K562 (cell line): Measurements from ENCODE around the gene ENG. TPM values are rescaled to one million over a fixed set of nuclear protein-coding genes. Genes with fewer than 3 reads are reported as not detected.

Experiments
- ATAC-seq: fragments of 200-7000 bp; cut with Tn5 transposase; 3 replicates; pipeline ENCODE4 v1.9.1; 2020; ENCODE audit warnings: moderate library complexity
- BruUV-seq: library from RNA; stranded (reverse); fragments of 400-500 nt; replicated peaks from 2 replicates; lab custom pipeline; 2021; lab: Mats Ljungman, UMichigan
- CTCF ChIA-PET: fragments of 300-600 bp; formaldehyde crosslinking; extraction: SDS; loops from one replicate; lab custom pipeline; 2021; ENCODE audit warnings: low intra/inter-chr PET ratio; lab: Yijun Ruan, JAX
- POLR2A ChIA-PET: fragments of 300-600, 350-650 bp; sonication (Branson Sonifier 250); formaldehyde crosslinking; extraction: SDS; loops from one replicate; lab custom pipeline; 2021; ENCODE audit warnings: antibody characterized with exemption, inconsistent platforms; lab: Yijun Ruan, JAX
- DNase-seq, 4 experiments: peaks; one replicate each; pipeline versions ENCODE4 v3.0.0 to v3.0.0-alpha.2; 2011 to 2018; ENCODE audit warnings: low spot score in 3 of 4, mixed read lengths in 3 of 4; ENCODE audit errors: extremely low read depth in 1 of 4
- FAIRE-seq: peaks from 2 replicates; lab custom pipeline; 2011; peaks lifted over from hg19 to GRCh38; lab: Jason Lieb, UNC
- H2AFZ ChIP-seq: 2 replicates; pipeline ENCODE4 v1.6.0; 2011; ENCODE audit warnings: low read depth, low read length, control low read depth, inconsistent platforms
- H3K27ac ChIP-seq: fragments of 200-600 bp; 3 replicates; pipeline ENCODE4 v1.8.0; 2011; ENCODE audit warnings: low read depth, mild to moderate bottlenecking, control low read depth, inconsistent platforms, low read length, moderate library complexity, mixed read lengths; ENCODE audit errors: extremely low read depth
- H3K27me3 ChIP-seq, 2 experiments: fragments of 300-600 bp in 1 of 2; 2 replicates in 1 of 2; 3 replicates in 1 of 2; pipeline versions ENCODE4 v1.6.0 to v1.8.0; 2011; ENCODE audit warnings: inconsistent platforms in 2 of 2, low read length in 2 of 2, mild to moderate bottlenecking in 1 of 2, mixed read lengths in 1 of 2, moderate library complexity in 1 of 2; ENCODE audit not compliant: control insufficient read depth in 2 of 2, insufficient read depth in 2 of 2
- H3K36me3 ChIP-seq: fragments of 300-600 bp; 3 replicates; pipeline ENCODE4 v1.8.0; 2011; ENCODE audit warnings: mild to moderate bottlenecking, low read length, inconsistent platforms; ENCODE audit not compliant: control insufficient read depth, insufficient read depth
- H3K4me1 ChIP-seq, 2 experiments: fragments of 200-600 bp in 1 of 2; replicated peaks in 1 of 2; 2 replicates in 1 of 2; 3 replicates in 1 of 2; pipeline versions ENCODE4 v1.5.1 to v1.8.0; 2011; ENCODE audit warnings: inconsistent platforms in 2 of 2, low read length in 2 of 2, mild to moderate bottlenecking in 1 of 2, mixed read lengths in 1 of 2, moderate library complexity in 1 of 2; ENCODE audit not compliant: control insufficient read depth in 2 of 2, insufficient read depth in 2 of 2
- H3K4me2 ChIP-seq: 2 replicates; pipeline ENCODE4 v1.6.1; 2011; ENCODE audit warnings: low read length, control low read depth, inconsistent platforms, mixed read lengths; ENCODE audit not compliant: insufficient read depth
- H3K4me3 ChIP-seq: fragments of 200-600 bp; sonication (generic), shearing (Covaris generic); 2 replicates; pipeline ENCODE4 v1.5.1; 2016; ENCODE audit warnings: control low read depth, inconsistent platforms
- H3K79me2 ChIP-seq: fragments of 200-600 bp; 3 replicates; pipeline ENCODE4 v1.8.0; 2011; ENCODE audit warnings: low read length, inconsistent platforms; ENCODE audit not compliant: control insufficient read depth, insufficient read depth
- H3K9ac ChIP-seq, 2 experiments: 2 replicates each; pipeline versions ENCODE4 v1.6.0 to v1.6.1; 2011; ENCODE audit warnings: low read depth in 2 of 2, low read length in 2 of 2, control low read depth in 1 of 2, inconsistent platforms in 1 of 2, mild to moderate bottlenecking in 1 of 2, mixed read lengths in 1 of 2; ENCODE audit not compliant: insufficient read depth in 1 of 2
- H3K9me1 ChIP-seq: one replicate; pipeline ENCODE4 v1.6.0; 2011; ENCODE audit warnings: inconsistent platforms, mild to moderate bottlenecking, low read length, moderate library complexity; ENCODE audit not compliant: control insufficient read depth, insufficient read depth
- H3K9me3 ChIP-seq: replicated peaks from 2 replicates; pipeline ENCODE4 v1.5.1; 2011; ENCODE audit warnings: low read depth, low read length, inconsistent platforms; ENCODE audit not compliant: control insufficient read depth, insufficient read depth
- H4K20me1 ChIP-seq: replicated peaks from 2 replicates; pipeline ENCODE4 v1.6.1; 2011; ENCODE audit warnings: low read length, inconsistent platforms, mixed read lengths; ENCODE audit not compliant: control insufficient read depth, insufficient read depth
- TFE3 ChIP-seq: fragments of 450-650 bp; formaldehyde crosslinking; IDR thresholded peaks from 2 replicates; pipeline ENCODE4 v1.4.0; 2020; ENCODE audit warnings: mild to moderate bottlenecking, mixed read lengths
- WGBS: fragments of 100-300 bp; shearing (Covaris generic); methylation state at CpG from one replicate; pipeline ENCODE4 v1.1.6; 2016; ENCODE audit warnings: low coverage, mixed read lengths; ENCODE audit not compliant: insufficient coverage; ENCODE audit errors: missing lambda C conversion rate; 5-methylcytosine and 5-hydroxymethylcytosine counted together
- in situ Hi-C: fragments of 300-500 bp; cut with MboI; formaldehyde crosslinking; loops from 4 replicates; pipeline ENCODE4 v1.15.0; 2018; ENCODE audit warnings: inconsistent platforms, mixed read lengths
- intact Hi-C: fragments of 100-400 bp; cut with micrococcal nuclease; formaldehyde crosslinking; loops from 2 replicates; pipeline ENCODE4 v1.14.2; 2022
- polyA plus RNA-seq, 8 experiments: library from polyadenylated mRNA; depleted of rRNA in 4 of 8; stranded (reverse) in 5 of 8; unstranded in 3 of 8; fragments of >200 nt; fragmentation: Nextera tagmentation in 2 of 8; fragmentation: Illumina TruSeq in 1 of 8; extraction: Ambion mirVana in 2 of 8; extraction: Trizol in 1 of 8; gene quantifications; 2 replicates each; pipeline versions ENCODE4 v1.2.1 to v1.2.3, GENCODE V29; 2011 to 2014; ENCODE audit warnings: inconsistent platforms in 1 of 8, missing spikeins in 1 of 8
- total RNA-seq, 7 experiments: library from RNA; depleted of rRNA in 6 of 7; stranded (reverse); fragments of >200 nt in 6 of 7; fragmentation: Illumina TruSeq in 2 of 7; extraction: Trizol in 2 of 7; gene quantifications; 2 replicates each; pipeline versions ENCODE4 v1.2.1 to v1.2.3, GENCODE V29; 2011 to 2021; ENCODE audit warnings: low replicate concordance in 1 of 7
- TF ChIP-seq, protein P1 (sequence below): fragments of 150-350 bp; IDR thresholded peaks from 2 replicates; pipeline ENCODE4 v1.6.1; 2014; ENCODE audit warnings: low read depth, mild to moderate bottlenecking, low read length, borderline replicate concordance
- TF ChIP-seq, protein P2 (sequence below): fragments of 250-450 bp; sonication (Bioruptor Pico); IDR thresholded peaks from 2 replicates; pipeline ENCODE4 v1.4.0; 2020; ENCODE audit warnings: mild to moderate bottlenecking

ENG gene
- total and polyA plus RNA-seq, 9 of the 15 experiments (the other 6 are each of a cell fraction or from before 2014, with no cell fraction given) = 0.04 to 0.40 (median 0.14) TPM; not detected in 1

GRCh38 chr9:127767410-127767809 is 87.0 kb downstream of the ENG start:
- Histone ChIP-seq H2AFZ (0 out of 2 replicates have a peak overlapping the region, but pooled peaks have one; percentile 28), H4K20me1 (no peaks in the 10 kb centered on the region), H3K36me3 (no peaks in the 10 kb centered on the region), H3K27ac (no peak overlapping the region), H3K79me2 (no peaks in the 10 kb centered on the region), H3K4me2 (no peak overlapping the region), H3K4me1 (peaks cover 23 to 36% of the 10 kb centered on the region in 2 experiments), H3K4me3 (no peak overlapping the region), H3K27me3 (no peaks in the 10 kb centered on the region), H3K9ac (0 out of 4 replicates have a peak overlapping the region, but pooled peaks of 1 of the 2 experiments have one; percentile 14), H3K9me1 (peaks cover 3% of the 10 kb centered on the region)
- ChIA-PET CTCF (no interaction called here), POLR2A (interaction anchor here (0.6 to 1.0 kb wide), 5 partner anchors 9 to 118 kb away, joined by 3 to 4 read pairs (median 4); partner anchors contain the start of gene SH2D3C)
- intact Hi-C loops = no loop called here
- BruUV-seq = no TSS peak
- FAIRE-seq = no peak
- WGBS = 52% methylated on average over 3 of the region's 3 CpGs
- TF ChIP-seq, protein P1, sequence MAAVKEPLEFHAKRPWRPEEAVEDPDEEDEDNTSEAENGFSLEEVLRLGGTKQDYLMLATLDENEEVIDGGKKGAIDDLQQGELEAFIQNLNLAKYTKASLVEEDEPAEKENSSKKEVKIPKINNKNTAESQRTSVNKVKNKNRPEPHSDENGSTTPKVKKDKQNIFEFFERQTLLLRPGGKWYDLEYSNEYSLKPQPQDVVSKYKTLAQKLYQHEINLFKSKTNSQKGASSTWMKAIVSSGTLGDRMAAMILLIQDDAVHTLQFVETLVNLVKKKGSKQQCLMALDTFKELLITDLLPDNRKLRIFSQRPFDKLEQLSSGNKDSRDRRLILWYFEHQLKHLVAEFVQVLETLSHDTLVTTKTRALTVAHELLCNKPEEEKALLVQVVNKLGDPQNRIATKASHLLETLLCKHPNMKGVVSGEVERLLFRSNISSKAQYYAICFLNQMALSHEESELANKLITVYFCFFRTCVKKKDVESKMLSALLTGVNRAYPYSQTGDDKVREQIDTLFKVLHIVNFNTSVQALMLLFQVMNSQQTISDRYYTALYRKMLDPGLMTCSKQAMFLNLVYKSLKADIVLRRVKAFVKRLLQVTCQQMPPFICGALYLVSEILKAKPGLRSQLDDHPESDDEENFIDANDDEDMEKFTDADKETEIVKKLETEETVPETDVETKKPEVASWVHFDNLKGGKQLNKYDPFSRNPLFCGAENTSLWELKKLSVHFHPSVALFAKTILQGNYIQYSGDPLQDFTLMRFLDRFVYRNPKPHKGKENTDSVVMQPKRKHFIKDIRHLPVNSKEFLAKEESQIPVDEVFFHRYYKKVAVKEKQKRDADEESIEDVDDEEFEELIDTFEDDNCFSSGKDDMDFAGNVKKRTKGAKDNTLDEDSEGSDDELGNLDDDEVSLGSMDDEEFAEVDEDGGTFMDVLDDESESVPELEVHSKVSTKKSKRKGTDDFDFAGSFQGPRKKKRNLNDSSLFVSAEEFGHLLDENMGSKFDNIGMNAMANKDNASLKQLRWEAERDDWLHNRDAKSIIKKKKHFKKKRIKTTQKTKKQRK = no peak
- TF ChIP-seq, protein P2, sequence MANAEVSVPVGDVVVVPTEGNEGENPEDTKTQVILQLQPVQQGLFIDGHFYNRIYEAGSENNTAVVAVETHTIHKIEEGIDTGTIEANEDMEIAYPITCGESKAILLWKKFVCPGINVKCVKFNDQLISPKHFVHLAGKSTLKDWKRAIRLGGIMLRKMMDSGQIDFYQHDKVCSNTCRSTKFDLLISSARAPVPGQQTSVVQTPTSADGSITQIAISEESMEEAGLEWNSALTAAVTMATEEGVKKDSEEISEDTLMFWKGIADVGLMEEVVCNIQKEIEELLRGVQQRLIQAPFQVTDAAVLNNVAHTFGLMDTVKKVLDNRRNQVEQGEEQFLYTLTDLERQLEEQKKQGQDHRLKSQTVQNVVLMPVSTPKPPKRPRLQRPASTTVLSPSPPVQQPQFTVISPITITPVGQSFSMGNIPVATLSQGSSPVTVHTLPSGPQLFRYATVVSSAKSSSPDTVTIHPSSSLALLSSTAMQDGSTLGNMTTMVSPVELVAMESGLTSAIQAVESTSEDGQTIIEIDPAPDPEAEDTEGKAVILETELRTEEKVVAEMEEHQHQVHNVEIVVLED (CRISPR knock-in tag) = no peak
- TF ChIP-seq TFE3 = no peak
- TF ChIP-seq, all 486 proteins: peak for 0
- ATAC-seq = no peak
- H3K9me3 ChIP-seq = no peaks in the 10 kb centered on the region
- in situ Hi-C loops = loop anchor here (25.0 kb wide), 1 partner anchor 595 kb away; the partner anchor contains the start of gene URM1
- DNase-seq = no peak
